Measurements from ENCODE around the gene IGFN1. TPM values are rescaled to one million over a fixed set of nuclear protein-coding genes. Genes with fewer than 3 reads are reported as not detected.

The IGFN1 gene
- total RNA-seq, 1 experiment from 2014 or later, result 0.04 TPM

GRCh38 chr1:201212056-201212455, 21.4 kb downstream of the IGFN1 start:
- H3K4me1 ChIP-seq (ENCODE audit: insufficient read depth, low read length), result no peaks in the 10 kb centered on the region
- DNase-seq (no peak), ATAC-seq (no peak)
- H3K4me3 ChIP-seq (ENCODE audit: low read length), result no peak overlapping the region
- BruUV-seq (replicated peaks), result no TSS peak
- H3K4me2 ChIP-seq (ENCODE audit: low read length), result no peak overlapping the region
- H3K79me2 ChIP-seq (ENCODE audit: low read length), result no peaks in the 10 kb centered on the region
- H3K9ac ChIP-seq (ENCODE audit: low read length), result no peak overlapping the region
- no peaks in the 10 kb centered on the region for H3K36me3 ChIP-seq (ENCODE audit: low read depth, low read length)
- H4K20me1 ChIP-seq (ENCODE audit: low read length), result no peaks in the 10 kb centered on the region
- CTCF ChIA-PET, result no interaction called here
- peaks cover 34% of the 10 kb centered on the region for H3K27me3 ChIP-seq (ENCODE audit: low read length)
- no peak overlapping the region for H2AFZ ChIP-seq (ENCODE audit: low read length)
- POLR2A ChIA-PET (ENCODE audit: unreplicated experiment), result no interaction called here
- H3F3A ChIP-seq (ENCODE audit: low read length, unreplicated experiment), result no peaks in the 10 kb centered on the region
- H3K9me3 ChIP-seq (ENCODE audit: low read length), result no peaks in the 10 kb centered on the region
- intact Hi-C loops (cut with micrococcal nuclease), result no loop called here
- no peak overlapping the region for H3K27ac ChIP-seq (ENCODE audit: low read length)
- TF ChIP-seq EZH2 (IDR thresholded peaks at IDR 0.05; ENCODE audit: low read length, unreplicated experiment) (no peak), EZH2phosphoT487 (IDR thresholded peaks at IDR 0.05; ENCODE audit: borderline replicate concordance, low read length) (no peak), CTCF (conservative IDR thresholded peaks at IDR 0.05; ENCODE audit: low read depth, low read length) (no peak)
- H3K9me2 ChIP-seq (replicated peaks; ENCODE audit: low read length), result no peaks in the 10 kb centered on the region

- DNase-seq, result no peak
- Histone ChIP-seq H3K9ac (ENCODE audit: low read length) (no peak overlapping the region), H3K9me3 (ENCODE audit: low read length) (no peaks in the 10 kb centered on the region), H3K9me2 (replicated peaks; ENCODE audit: low read length) (no peaks in the 10 kb centered on the region), H3K4me2 (ENCODE audit: low read length) (no peak overlapping the region), H3K27me3 (ENCODE audit: low read length) (peaks cover 34% of the 10 kb centered on the region), H3K27ac (ENCODE audit: low read length) (no peak overlapping the region), H3K4me1 (ENCODE audit: insufficient read depth, low read length) (no peaks in the 10 kb centered on the region), H4K20me1 (ENCODE audit: low read length) (no peaks in the 10 kb centered on the region), H3F3A (ENCODE audit: low read length, unreplicated experiment) (no peaks in the 10 kb centered on the region), H3K36me3 (ENCODE audit: low read depth, low read length) (no peaks in the 10 kb centered on the region), H3K4me3 (ENCODE audit: low read length) (no peak overlapping the region), H2AFZ (ENCODE audit: low read length) (no peak overlapping the region), H3K79me2 (ENCODE audit: low read length) (no peaks in the 10 kb centered on the region)
- no TSS peak for BruUV-seq (replicated peaks)
- intact Hi-C loops (cut with micrococcal nuclease), result no loop called here
- ChIA-PET CTCF (no interaction called here), POLR2A (ENCODE audit: unreplicated experiment) (no interaction called here)
- ATAC-seq, result no peak
- no peak for TF ChIP-seq EZH2phosphoT487 (IDR thresholded peaks at IDR 0.05; ENCODE audit: borderline replicate concordance, low read length)
- no peak for TF ChIP-seq EZH2 (IDR thresholded peaks at IDR 0.05; ENCODE audit: low read length, unreplicated experiment)
- TF ChIP-seq CTCF (conservative IDR thresholded peaks at IDR 0.05; ENCODE audit: low read depth, low read length), result no peak
These were observed 21.9 kb downstream of the IGFN1 start for GRCh38 chr1:201212461-201213055.

GRCh38 chr1:201213106-201213770, 22.6 kb downstream of the IGFN1 start:
- Histone ChIP-seq H3K4me1 (ENCODE audit: insufficient read depth, low read length) (no peaks in the 10 kb centered on the region), H3K9ac (ENCODE audit: low read length) (no peak overlapping the region), H3F3A (ENCODE audit: low read length, unreplicated experiment) (no peaks in the 10 kb centered on the region), H3K9me3 (ENCODE audit: low read length) (no peaks in the 10 kb centered on the region), H3K79me2 (ENCODE audit: low read length) (no peaks in the 10 kb centered on the region), H3K9me2 (replicated peaks; ENCODE audit: low read length) (no peaks in the 10 kb centered on the region), H3K27ac (ENCODE audit: low read length) (no peak overlapping the region), H3K36me3 (ENCODE audit: low read depth, low read length) (no peaks in the 10 kb centered on the region), H2AFZ (ENCODE audit: low read length) (no peak overlapping the region), H4K20me1 (ENCODE audit: low read length) (no peaks in the 10 kb centered on the region), H3K4me3 (ENCODE audit: low read length) (no peak overlapping the region), H3K27me3 (ENCODE audit: low read length) (peaks cover 41% of the 10 kb centered on the region), H3K4me2 (ENCODE audit: low read length) (no peak overlapping the region)
- DNase-seq (no peak), ATAC-seq (no peak)
- intact Hi-C loops (cut with micrococcal nuclease), result no loop called here
- no TSS peak for BruUV-seq (replicated peaks)
- ChIA-PET CTCF (interaction anchor here (1.0 kb wide), 1 partner anchor 9 kb away, joined by 3 read pairs; no protein-coding TSS in a partner anchor), POLR2A (ENCODE audit: unreplicated experiment) (no interaction called here)
- no peak for TF ChIP-seq CTCF (conservative IDR thresholded peaks at IDR 0.05; ENCODE audit: low read depth, low read length)
- no peak for TF ChIP-seq EZH2 (IDR thresholded peaks at IDR 0.05; ENCODE audit: low read length, unreplicated experiment)
- TF ChIP-seq EZH2phosphoT487 (IDR thresholded peaks at IDR 0.05; ENCODE audit: borderline replicate concordance, low read length), result no peak
